ENCODE measurements around the gene AMD1. TPM values are rescaled to one million over a fixed set of nuclear protein-coding genes. Genes with fewer than 3 reads are reported as not detected.

Gene AMD1
- total RNA-seq: 36.8 and 45.2 TPM in 2 replicates

GRCh38 chr6:110873981-110874879 is at the start of gene AMD1:
Gene AMD1 (plus strand): TSS chr6:110874785. CDS start chr6:110875106, 321 bp downstream.

Other genes with a start within 250 kb of the AMD1 start
- 5.9 and 6.3 TPM in 2 replicates for gene CDK19, start 59.3 kb upstream of the AMD1 start, total RNA-seq
- 44.6 and 61.3 TPM in 2 replicates for gene GTF3C6, start 83.9 kb downstream of the AMD1 start, total RNA-seq
- 12.8 and 16.8 TPM in 2 replicates for gene RPF2, start 107.3 kb downstream of the AMD1 start, total RNA-seq
- gene SLC16A10, start 212.7 kb downstream of the AMD1 start, total RNA-seq: not detected in 2 replicates